ENCODE measurements around the gene ATRNL1.

The ATRNL1 gene

GRCh38 chr10:115093286-115093775 is at the start of gene ATRNL1:
Gene ATRNL1, plus strand, starts transcription at chr10:115093365. Its CDS starts 386 bp downstream, at chr10:115093751.
- no peak within 1 kb of the TSS for H3K27ac ChIP-seq (ENCODE audit: low read length)
- no peaks in the 10 kb centered on the region for H3K36me3 ChIP-seq (ENCODE audit: control insufficient read depth, low read depth, low read length)
- peaks cover 29% of the 10 kb centered on the region for H3K27me3 ChIP-seq (ENCODE audit: control insufficient read depth, insufficient read depth, low read length)
- H3K9me3 ChIP-seq (ENCODE audit: control insufficient read depth, low read depth, low read length): no peaks in the 10 kb centered on the region
- H3K9ac ChIP-seq (ENCODE audit: low read length): peak within 1 kb of the TSS; percentile 77
- peak within 1 kb of the TSS; percentile 71 for H3K4me3 ChIP-seq (ENCODE audit: low read length)
- H3K4me1 ChIP-seq (ENCODE audit: control insufficient read depth, low read depth, low read length): peaks cover 25% of the 10 kb centered on the region

DNA sequence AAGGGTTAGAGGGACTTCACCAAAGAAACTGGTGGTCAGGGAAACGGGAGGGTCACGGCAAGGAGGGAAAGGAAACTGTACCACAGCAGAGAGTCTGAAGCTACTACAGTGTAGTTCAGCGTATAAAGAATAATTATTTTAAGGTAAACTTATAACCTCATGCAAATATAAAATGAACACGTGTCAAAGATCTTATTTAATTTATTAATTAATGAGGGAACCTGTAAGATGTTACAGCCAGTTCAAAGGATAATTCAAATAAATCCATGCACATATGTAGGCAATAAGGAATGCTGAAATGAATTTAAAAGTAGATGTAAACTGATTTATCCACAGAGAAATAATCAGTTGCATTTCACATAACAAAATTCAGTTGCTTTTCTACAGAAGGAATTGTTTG is 49.4 kb upstream of the ATRNL1 start:
- no peaks in the 10 kb centered on the region for H3K27me3 ChIP-seq (ENCODE audit: control insufficient read depth, insufficient read depth, low read length)
- no peaks in the 10 kb centered on the region for H3K36me3 ChIP-seq (ENCODE audit: control insufficient read depth, low read depth, low read length)
- H3K27ac ChIP-seq (ENCODE audit: low read length): no peak overlapping the region

DNA sequence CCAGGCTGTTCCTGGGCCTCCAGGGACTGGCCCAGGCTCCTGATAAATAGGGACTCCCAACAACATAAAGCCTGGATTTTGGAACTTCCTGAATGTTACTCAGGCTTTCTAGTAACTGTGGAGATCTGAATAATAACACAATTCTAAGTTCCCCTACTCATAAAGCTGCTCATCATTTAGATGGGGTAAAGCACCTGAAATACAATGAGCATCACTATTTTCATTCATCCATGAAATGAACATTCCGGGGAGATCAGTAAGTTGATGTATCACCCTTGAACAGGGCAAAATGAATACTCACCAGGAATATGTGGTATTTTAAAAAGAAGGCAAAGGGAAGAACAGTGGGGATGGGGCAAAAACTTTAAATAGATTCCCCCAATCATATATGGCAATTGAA is 48.3 kb upstream of the ATRNL1 start:
- no peak overlapping the region for H3K27ac ChIP-seq (ENCODE audit: low read length)
- H3K4me3 ChIP-seq (ENCODE audit: low read length): no peak overlapping the region
- H3K9ac ChIP-seq (ENCODE audit: low read length): no peak overlapping the region
- no peaks in the 10 kb centered on the region for H3K36me3 ChIP-seq (ENCODE audit: control insufficient read depth, low read depth, low read length)
- no peaks in the 10 kb centered on the region for H3K4me1 ChIP-seq (ENCODE audit: control insufficient read depth, low read depth, low read length)
- no peaks in the 10 kb centered on the region for H3K9me3 ChIP-seq (ENCODE audit: control insufficient read depth, low read depth, low read length)
- H3K27me3 ChIP-seq (ENCODE audit: control insufficient read depth, insufficient read depth, low read length): no peaks in the 10 kb centered on the region

More for the DNA sequence above, 49.4 kb upstream of the ATRNL1 start:
- H3K9me3 ChIP-seq (ENCODE audit: control insufficient read depth, low read depth, low read length): no peaks in the 10 kb centered on the region
- H3K4me3 ChIP-seq (ENCODE audit: low read length): no peak overlapping the region
- H3K9ac ChIP-seq (ENCODE audit: low read length): no peak overlapping the region
- no peaks in the 10 kb centered on the region for H3K4me1 ChIP-seq (ENCODE audit: control insufficient read depth, low read depth, low read length)

- H3K36me3 ChIP-seq (ENCODE audit: control insufficient read depth, low read depth, low read length): no peaks in the 10 kb centered on the region
- no peaks in the 10 kb centered on the region for H3K9me3 ChIP-seq (ENCODE audit: control insufficient read depth, low read depth, low read length)
- no peak overlapping the region for H3K4me3 ChIP-seq (ENCODE audit: low read length)
- no peak overlapping the region for H3K27ac ChIP-seq (ENCODE audit: low read length)
- peaks cover 5% of the 10 kb centered on the region for H3K4me1 ChIP-seq (ENCODE audit: control insufficient read depth, low read depth, low read length)
- H3K9ac ChIP-seq (ENCODE audit: low read length): no peak overlapping the region
- no peaks in the 10 kb centered on the region for H3K27me3 ChIP-seq (ENCODE audit: control insufficient read depth, insufficient read depth, low read length)
These were observed 47.7 kb upstream of the ATRNL1 start for GRCh38 chr10:115045499-115045898.

DNA sequence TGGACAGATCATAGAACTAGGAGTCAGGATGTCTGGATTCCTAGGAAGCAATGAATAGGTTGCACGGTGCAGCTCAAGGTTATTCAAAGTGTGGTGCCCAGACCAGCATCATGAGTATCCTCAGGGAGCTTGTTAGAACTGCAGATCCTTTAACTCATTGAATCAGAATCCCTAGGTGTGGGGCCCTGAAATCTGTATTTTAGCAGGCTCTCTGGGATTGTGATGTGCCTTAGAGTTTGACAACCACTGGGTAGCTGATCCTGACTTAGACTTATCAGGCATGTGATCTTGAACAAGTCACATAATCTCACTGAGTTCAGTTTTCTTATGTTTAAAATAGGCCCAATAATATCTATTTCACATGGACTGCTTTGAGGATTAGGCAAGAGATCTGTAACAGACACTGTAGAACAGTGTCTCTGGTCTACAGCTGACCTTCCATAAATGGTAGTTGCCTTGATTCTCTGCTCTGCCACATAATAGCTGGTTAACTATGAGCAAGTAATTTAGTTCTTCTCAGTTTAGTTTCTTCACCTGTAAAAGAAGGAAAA is 46.4 kb upstream of the ATRNL1 start:
- no peak overlapping the region for H3K9ac ChIP-seq (ENCODE audit: low read length)
- no peaks in the 10 kb centered on the region for H3K9me3 ChIP-seq (ENCODE audit: control insufficient read depth, low read depth, low read length)
- peaks cover 11% of the 10 kb centered on the region for H3K4me1 ChIP-seq (ENCODE audit: control insufficient read depth, low read depth, low read length)
- no peaks in the 10 kb centered on the region for H3K27me3 ChIP-seq (ENCODE audit: control insufficient read depth, insufficient read depth, low read length)
- H3K4me3 ChIP-seq (ENCODE audit: low read length): no peak overlapping the region
- H3K27ac ChIP-seq (ENCODE audit: low read length): no peak overlapping the region
- no peaks in the 10 kb centered on the region for H3K36me3 ChIP-seq (ENCODE audit: control insufficient read depth, low read depth, low read length)

- Histone ChIP-seq H3K27ac (ENCODE audit: low read length) (no peak overlapping the region), H3K27me3 (ENCODE audit: control insufficient read depth, insufficient read depth, low read length) (no peaks in the 10 kb centered on the region), H3K9ac (ENCODE audit: low read length) (no peak overlapping the region), H3K4me3 (ENCODE audit: low read length) (no peak overlapping the region), H3K4me1 (ENCODE audit: control insufficient read depth, low read depth, low read length) (peaks cover 18% of the 10 kb centered on the region), H3K9me3 (ENCODE audit: control insufficient read depth, low read depth, low read length) (no peaks in the 10 kb centered on the region), H3K36me3 (ENCODE audit: control insufficient read depth, low read depth, low read length) (no peaks in the 10 kb centered on the region)
These were observed 45.5 kb upstream of the ATRNL1 start for GRCh38 chr10:115047705-115048104.

DNA sequence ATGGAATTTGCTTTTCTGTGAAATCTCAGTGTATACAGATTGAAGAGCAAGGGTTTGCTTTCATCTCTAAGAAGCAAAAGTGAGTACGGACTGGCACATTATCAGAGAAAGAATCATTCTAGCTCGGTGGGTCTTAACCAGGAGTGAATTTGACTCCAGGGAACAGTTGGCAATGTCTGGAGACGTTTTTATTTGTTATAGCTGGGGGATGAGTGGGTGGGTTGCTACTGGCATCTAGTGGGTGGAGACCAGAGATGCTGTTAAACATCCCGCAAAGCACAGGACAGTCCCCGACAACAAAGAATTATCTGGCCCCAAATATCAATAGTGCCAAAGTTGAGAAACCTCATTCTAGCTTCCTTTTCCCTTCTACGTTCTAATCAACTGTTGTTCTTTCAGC is 43.8 kb upstream of the ATRNL1 start:
- H3K27me3 ChIP-seq (ENCODE audit: control insufficient read depth, insufficient read depth, low read length): no peaks in the 10 kb centered on the region
- H3K4me1 ChIP-seq (ENCODE audit: control insufficient read depth, low read depth, low read length): peaks cover 18% of the 10 kb centered on the region
- H3K9ac ChIP-seq (ENCODE audit: low read length): no peak overlapping the region
- no peaks in the 10 kb centered on the region for H3K9me3 ChIP-seq (ENCODE audit: control insufficient read depth, low read depth, low read length)
- no peaks in the 10 kb centered on the region for H3K36me3 ChIP-seq (ENCODE audit: control insufficient read depth, low read depth, low read length)
- no peak overlapping the region for H3K4me3 ChIP-seq (ENCODE audit: low read length)
- H3K27ac ChIP-seq (ENCODE audit: low read length): no peak overlapping the region

- Histone ChIP-seq H3K36me3 (ENCODE audit: control insufficient read depth, low read depth, low read length) (no peaks in the 10 kb centered on the region), H3K27me3 (ENCODE audit: control insufficient read depth, insufficient read depth, low read length) (no peaks in the 10 kb centered on the region), H3K27ac (ENCODE audit: low read length) (peak overlapping the region; percentile 9), H3K4me3 (ENCODE audit: low read length) (no peak overlapping the region), H3K9me3 (ENCODE audit: control insufficient read depth, low read depth, low read length) (no peaks in the 10 kb centered on the region), H3K4me1 (ENCODE audit: control insufficient read depth, low read depth, low read length) (peaks cover 18% of the 10 kb centered on the region), H3K9ac (ENCODE audit: low read length) (no peak overlapping the region)
These were observed 43.2 kb upstream of the ATRNL1 start for GRCh38 chr10:115049960-115050359.

GRCh38 chr10:115050375-115051010 is 42.7 kb upstream of the ATRNL1 start:
- Histone ChIP-seq H3K9me3 (ENCODE audit: control insufficient read depth, low read depth, low read length) (no peaks in the 10 kb centered on the region), H3K36me3 (ENCODE audit: control insufficient read depth, low read depth, low read length) (no peaks in the 10 kb centered on the region), H3K27me3 (ENCODE audit: control insufficient read depth, insufficient read depth, low read length) (no peaks in the 10 kb centered on the region), H3K27ac (ENCODE audit: low read length) (peak overlapping the region; percentile 9), H3K9ac (ENCODE audit: low read length) (no peak overlapping the region), H3K4me1 (ENCODE audit: control insufficient read depth, low read depth, low read length) (peaks cover 18% of the 10 kb centered on the region), H3K4me3 (ENCODE audit: low read length) (no peak overlapping the region)

DNA sequence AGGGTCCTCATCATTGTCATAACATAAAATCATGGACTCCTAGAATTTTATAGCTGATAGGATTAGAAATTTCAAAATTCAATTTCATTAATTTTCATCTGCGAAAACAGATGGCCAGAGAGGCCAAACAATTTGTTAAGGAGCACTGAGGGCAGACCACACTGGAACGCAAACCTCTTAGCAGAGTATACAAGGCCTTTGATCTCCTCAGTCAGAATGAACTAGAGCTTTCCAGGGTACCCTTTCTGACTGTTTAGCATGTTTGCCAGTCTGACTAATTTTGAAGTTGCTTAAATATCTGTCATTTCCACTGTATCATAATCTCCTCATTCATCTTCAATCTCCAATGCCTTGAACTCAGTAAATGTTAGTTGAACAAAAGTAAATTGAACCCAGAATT is 41.9 kb upstream of the ATRNL1 start:
- Histone ChIP-seq H3K9ac (ENCODE audit: low read length) (no peak overlapping the region), H3K27me3 (ENCODE audit: control insufficient read depth, insufficient read depth, low read length) (no peaks in the 10 kb centered on the region), H3K27ac (ENCODE audit: low read length) (no peak overlapping the region), H3K36me3 (ENCODE audit: control insufficient read depth, low read depth, low read length) (no peaks in the 10 kb centered on the region), H3K4me3 (ENCODE audit: low read length) (no peak overlapping the region), H3K4me1 (ENCODE audit: control insufficient read depth, low read depth, low read length) (peaks cover 18% of the 10 kb centered on the region), H3K9me3 (ENCODE audit: control insufficient read depth, low read depth, low read length) (no peaks in the 10 kb centered on the region)

- peaks cover 18% of the 10 kb centered on the region for H3K4me1 ChIP-seq (ENCODE audit: control insufficient read depth, low read depth, low read length)
These were observed 40.9 kb upstream of the ATRNL1 start for GRCh38 chr10:115052226-115052625.

GRCh38 chr10:115052728-115053127 is 40.4 kb upstream of the ATRNL1 start:
- no peak overlapping the region for H3K9ac ChIP-seq (ENCODE audit: low read length)
- no peaks in the 10 kb centered on the region for H3K9me3 ChIP-seq (ENCODE audit: control insufficient read depth, low read depth, low read length)

More at GRCh38 chr10:115052226-115052625, 40.9 kb upstream of the ATRNL1 start:
- no peak overlapping the region for H3K27ac ChIP-seq (ENCODE audit: low read length)
- H3K27me3 ChIP-seq (ENCODE audit: control insufficient read depth, insufficient read depth, low read length): no peaks in the 10 kb centered on the region
- no peaks in the 10 kb centered on the region for H3K36me3 ChIP-seq (ENCODE audit: control insufficient read depth, low read depth, low read length)
- no peak overlapping the region for H3K4me3 ChIP-seq (ENCODE audit: low read length)
- H3K9me3 ChIP-seq (ENCODE audit: control insufficient read depth, low read depth, low read length): no peaks in the 10 kb centered on the region
- H3K9ac ChIP-seq (ENCODE audit: low read length): no peak overlapping the region

More at GRCh38 chr10:115052728-115053127, 40.4 kb upstream of the ATRNL1 start:
- H3K27ac ChIP-seq (ENCODE audit: low read length): no peak overlapping the region
- no peaks in the 10 kb centered on the region for H3K36me3 ChIP-seq (ENCODE audit: control insufficient read depth, low read depth, low read length)
- no peaks in the 10 kb centered on the region for H3K27me3 ChIP-seq (ENCODE audit: control insufficient read depth, insufficient read depth, low read length)
- peaks cover 18% of the 10 kb centered on the region for H3K4me1 ChIP-seq (ENCODE audit: control insufficient read depth, low read depth, low read length)
- H3K4me3 ChIP-seq (ENCODE audit: low read length): no peak overlapping the region
